Panc1 (cell line): ENCODE measurements around the gene GNAI3.

Experiments
- POLR2AphosphoS5 ChIP-seq: IDR thresholded peaks from 2 replicates; pipeline ENCODE4 v1.6.1; 2012; ENCODE audit warnings: mild to moderate bottlenecking, low read depth, low read length, moderate library complexity
- SIN3A ChIP-seq: IDR thresholded peaks from 2 replicates; pipeline ENCODE4 v1.6.1; 2012; ENCODE audit warnings: low read depth, mild to moderate bottlenecking, low read length, moderate library complexity, borderline replicate concordance; ENCODE audit not compliant: insufficient read depth
- TCF7L2 ChIP-seq: IDR thresholded peaks from 2 replicates; pipeline ENCODE4 v1.6.1; 2011; ENCODE audit warnings: mild to moderate bottlenecking, low read depth, low read length, inconsistent platforms
- TF ChIP-seq, protein P1 (sequence below): fragments of 450-650 bp; IDR thresholded peaks from 2 replicates; pipeline ENCODE4 v1.5.1; 2017; ENCODE audit warnings: mild to moderate bottlenecking
- TF ChIP-seq, protein P2 (sequence below), 2 experiments: IDR thresholded peaks; 2 replicates each; pipeline ENCODE4 v1.6.1; 2011 to 2012; ENCODE audit warnings: low read depth in 2 of 2, control low read depth in 1 of 2, low read length in 1 of 2, mild to moderate bottlenecking in 1 of 2, moderate library complexity in 1 of 2; ENCODE audit not compliant: insufficient read depth in 1 of 2

GRCh38 chr1:109543283-109543987, 5.0 kb upstream of the GNAI3 start:
- TF ChIP-seq, protein P1, sequence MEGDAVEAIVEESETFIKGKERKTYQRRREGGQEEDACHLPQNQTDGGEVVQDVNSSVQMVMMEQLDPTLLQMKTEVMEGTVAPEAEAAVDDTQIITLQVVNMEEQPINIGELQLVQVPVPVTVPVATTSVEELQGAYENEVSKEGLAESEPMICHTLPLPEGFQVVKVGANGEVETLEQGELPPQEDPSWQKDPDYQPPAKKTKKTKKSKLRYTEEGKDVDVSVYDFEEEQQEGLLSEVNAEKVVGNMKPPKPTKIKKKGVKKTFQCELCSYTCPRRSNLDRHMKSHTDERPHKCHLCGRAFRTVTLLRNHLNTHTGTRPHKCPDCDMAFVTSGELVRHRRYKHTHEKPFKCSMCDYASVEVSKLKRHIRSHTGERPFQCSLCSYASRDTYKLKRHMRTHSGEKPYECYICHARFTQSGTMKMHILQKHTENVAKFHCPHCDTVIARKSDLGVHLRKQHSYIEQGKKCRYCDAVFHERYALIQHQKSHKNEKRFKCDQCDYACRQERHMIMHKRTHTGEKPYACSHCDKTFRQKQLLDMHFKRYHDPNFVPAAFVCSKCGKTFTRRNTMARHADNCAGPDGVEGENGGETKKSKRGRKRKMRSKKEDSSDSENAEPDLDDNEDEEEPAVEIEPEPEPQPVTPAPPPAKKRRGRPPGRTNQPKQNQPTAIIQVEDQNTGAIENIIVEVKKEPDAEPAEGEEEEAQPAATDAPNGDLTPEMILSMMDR = no peak
- TF ChIP-seq POLR2AphosphoS5 (no peak), SIN3A (no peak), TCF7L2 (no peak)
- TF ChIP-seq, protein P2, sequence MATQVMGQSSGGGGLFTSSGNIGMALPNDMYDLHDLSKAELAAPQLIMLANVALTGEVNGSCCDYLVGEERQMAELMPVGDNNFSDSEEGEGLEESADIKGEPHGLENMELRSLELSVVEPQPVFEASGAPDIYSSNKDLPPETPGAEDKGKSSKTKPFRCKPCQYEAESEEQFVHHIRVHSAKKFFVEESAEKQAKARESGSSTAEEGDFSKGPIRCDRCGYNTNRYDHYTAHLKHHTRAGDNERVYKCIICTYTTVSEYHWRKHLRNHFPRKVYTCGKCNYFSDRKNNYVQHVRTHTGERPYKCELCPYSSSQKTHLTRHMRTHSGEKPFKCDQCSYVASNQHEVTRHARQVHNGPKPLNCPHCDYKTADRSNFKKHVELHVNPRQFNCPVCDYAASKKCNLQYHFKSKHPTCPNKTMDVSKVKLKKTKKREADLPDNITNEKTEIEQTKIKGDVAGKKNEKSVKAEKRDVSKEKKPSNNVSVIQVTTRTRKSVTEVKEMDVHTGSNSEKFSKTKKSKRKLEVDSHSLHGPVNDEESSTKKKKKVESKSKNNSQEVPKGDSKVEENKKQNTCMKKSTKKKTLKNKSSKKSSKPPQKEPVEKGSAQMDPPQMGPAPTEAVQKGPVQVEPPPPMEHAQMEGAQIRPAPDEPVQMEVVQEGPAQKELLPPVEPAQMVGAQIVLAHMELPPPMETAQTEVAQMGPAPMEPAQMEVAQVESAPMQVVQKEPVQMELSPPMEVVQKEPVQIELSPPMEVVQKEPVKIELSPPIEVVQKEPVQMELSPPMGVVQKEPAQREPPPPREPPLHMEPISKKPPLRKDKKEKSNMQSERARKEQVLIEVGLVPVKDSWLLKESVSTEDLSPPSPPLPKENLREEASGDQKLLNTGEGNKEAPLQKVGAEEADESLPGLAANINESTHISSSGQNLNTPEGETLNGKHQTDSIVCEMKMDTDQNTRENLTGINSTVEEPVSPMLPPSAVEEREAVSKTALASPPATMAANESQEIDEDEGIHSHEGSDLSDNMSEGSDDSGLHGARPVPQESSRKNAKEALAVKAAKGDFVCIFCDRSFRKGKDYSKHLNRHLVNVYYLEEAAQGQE (IDR thresholded peaks at IDR 0.05; ENCODE audit: insufficient read depth in 1 of 2, low read depth in 2 of 2, low read length in 1 of 2) = no peak
